A673 (cell line): Measurements from ENCODE around the gene MEGF8.

ENCODE experiments used
- EZH2 ChIP-seq: fragments of 200-600 bp; sonication (generic); IDR thresholded peaks from 2 replicates; pipeline ENCODE4 v1.6.1; 2017; ENCODE audit warnings: borderline replicate concordance, low read depth, mild to moderate bottlenecking, mixed read lengths, antibody characterized with exemption, low read length; ENCODE audit not compliant: poor library complexity, severe bottlenecking
- TF ChIP-seq, protein P1 (sequence below): fragments of 300-800, 200-600 bp; sonication (generic); conservative IDR thresholded peaks from 2 replicates; pipeline ENCODE4 v1.5.1; 2017; ENCODE audit warnings: low read depth, mild to moderate bottlenecking, antibody characterized with exemption, low read length, moderate library complexity, mixed read lengths

- TF ChIP-seq, protein P1, sequence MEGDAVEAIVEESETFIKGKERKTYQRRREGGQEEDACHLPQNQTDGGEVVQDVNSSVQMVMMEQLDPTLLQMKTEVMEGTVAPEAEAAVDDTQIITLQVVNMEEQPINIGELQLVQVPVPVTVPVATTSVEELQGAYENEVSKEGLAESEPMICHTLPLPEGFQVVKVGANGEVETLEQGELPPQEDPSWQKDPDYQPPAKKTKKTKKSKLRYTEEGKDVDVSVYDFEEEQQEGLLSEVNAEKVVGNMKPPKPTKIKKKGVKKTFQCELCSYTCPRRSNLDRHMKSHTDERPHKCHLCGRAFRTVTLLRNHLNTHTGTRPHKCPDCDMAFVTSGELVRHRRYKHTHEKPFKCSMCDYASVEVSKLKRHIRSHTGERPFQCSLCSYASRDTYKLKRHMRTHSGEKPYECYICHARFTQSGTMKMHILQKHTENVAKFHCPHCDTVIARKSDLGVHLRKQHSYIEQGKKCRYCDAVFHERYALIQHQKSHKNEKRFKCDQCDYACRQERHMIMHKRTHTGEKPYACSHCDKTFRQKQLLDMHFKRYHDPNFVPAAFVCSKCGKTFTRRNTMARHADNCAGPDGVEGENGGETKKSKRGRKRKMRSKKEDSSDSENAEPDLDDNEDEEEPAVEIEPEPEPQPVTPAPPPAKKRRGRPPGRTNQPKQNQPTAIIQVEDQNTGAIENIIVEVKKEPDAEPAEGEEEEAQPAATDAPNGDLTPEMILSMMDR = no peak
- no peak for TF ChIP-seq EZH2
Observed at GRCh38 chr19:42286349-42287016, 39.0 kb upstream of the MEGF8 start.
